AG04450 (cell line): ENCODE results near the gene MAP4K5. TPM values are rescaled to one million over a fixed set of nuclear protein-coding genes. Genes with fewer than 3 reads are reported as not detected.
A peak's percentile ranks its signal among the peaks of the same experiment; 100 is the strongest.
"Not testable (repeated sequence)": the region's sequence is repeated elsewhere in the genome, so short reads cannot be mapped to it uniquely, and the experiment has no call there.

Experiments
- CTCF ChIA-PET: fragments of 300-600, 350-600 bp; formaldehyde crosslinking; extraction: SDS; loops from one replicate; lab custom pipeline; 2022; ENCODE audit warnings: antibody characterized with exemption, inconsistent platforms; lab: Charles Lee
- POLR2A ChIA-PET: fragments of 350-600 bp; formaldehyde crosslinking; extraction: SDS; loops from one replicate; lab custom pipeline; 2021; ENCODE audit warnings: antibody characterized with exemption, inconsistent platforms; lab: Yijun Ruan, JAX
- DNase-seq: peaks from one replicate; pipeline ENCODE4 v3.0.0-alpha.2; 2011; ENCODE audit warnings: low read depth, low spot score
- H3K27ac ChIP-seq: one replicate; pipeline ENCODE4 v1.5.1; 2012; ENCODE audit warnings: low read depth, low read length, control low read depth
- H3K27me3 ChIP-seq: one replicate; pipeline ENCODE4 v1.6.0; 2012; ENCODE audit warnings: low read length; ENCODE audit not compliant: control insufficient read depth, insufficient read depth
- H3K4me3 ChIP-seq: 2 replicates; pipeline ENCODE4 v1.5.1; 2011; ENCODE audit warnings: mild to moderate bottlenecking, low read depth, low read length, control low read depth
- H3K9me3 ChIP-seq: 2 replicates; pipeline ENCODE4 v1.5.1; 2012; ENCODE audit warnings: low read length; ENCODE audit not compliant: control insufficient read depth, insufficient read depth
- polyA plus RNA-seq: library from polyadenylated mRNA; depleted of rRNA; stranded (reverse); fragments of >200 nt; gene quantifications from 2 replicates; pipeline ENCODE4 v1.2.3, GENCODE V29; 2011
- TF ChIP-seq, protein P1 (sequence below): IDR thresholded peaks from 2 replicates; pipeline ENCODE4 v1.5.1; 2011; ENCODE audit warnings: low read depth, low read length, control low read depth, inconsistent platforms

Gene MAP4K5
- polyA plus RNA-seq, 1 experiment = 35.4 TPM

DNA sequence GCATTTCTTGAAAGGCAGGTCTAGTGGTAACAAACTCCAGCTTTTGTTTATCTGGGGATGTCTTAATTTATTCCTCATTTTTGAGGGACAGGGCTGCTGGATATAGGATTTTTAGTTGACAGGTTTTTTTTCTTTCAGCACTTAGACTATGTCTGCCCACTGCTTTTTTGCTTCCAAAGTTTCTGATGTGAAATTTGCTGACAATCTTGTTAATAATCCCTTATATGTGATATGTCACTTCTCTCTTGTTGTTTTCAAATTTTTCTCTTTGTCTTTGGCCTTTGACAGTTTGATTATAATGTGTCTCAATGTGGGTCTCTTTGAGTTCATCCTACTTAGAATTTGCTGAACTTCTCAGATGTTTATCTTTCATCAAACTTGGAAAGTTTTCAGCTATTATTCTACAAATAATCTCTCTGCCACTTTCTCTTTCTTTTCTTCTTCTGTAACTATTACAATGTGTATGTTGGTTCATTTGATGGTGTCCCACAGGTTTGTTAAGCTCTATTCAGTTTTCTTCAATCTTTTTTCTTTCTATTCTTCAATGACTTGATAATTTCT, 37.4 kb upstream of the MAP4K5 start:
- POLR2A ChIA-PET = interaction anchor here (0.6 kb wide), 1 partner anchor 17 kb away, joined by 4 read pairs; no protein-coding TSS in a partner anchor
- Histone ChIP-seq H3K4me3 (no peak overlapping the region), H3K9me3 (peaks cover 6% of the 10 kb centered on the region; the same call in 1 of the 2 replicates), H3K27ac (no peak overlapping the region), H3K27me3 (no peaks in the 10 kb centered on the region)
- CTCF ChIA-PET = interaction anchor here (0.5 to 1.1 kb wide), 4 partner anchors 174 to 625 kb away, joined by 3 read pairs; no protein-coding TSS in a partner anchor
- DNase-seq = no peak
- TF ChIP-seq, protein P1, sequence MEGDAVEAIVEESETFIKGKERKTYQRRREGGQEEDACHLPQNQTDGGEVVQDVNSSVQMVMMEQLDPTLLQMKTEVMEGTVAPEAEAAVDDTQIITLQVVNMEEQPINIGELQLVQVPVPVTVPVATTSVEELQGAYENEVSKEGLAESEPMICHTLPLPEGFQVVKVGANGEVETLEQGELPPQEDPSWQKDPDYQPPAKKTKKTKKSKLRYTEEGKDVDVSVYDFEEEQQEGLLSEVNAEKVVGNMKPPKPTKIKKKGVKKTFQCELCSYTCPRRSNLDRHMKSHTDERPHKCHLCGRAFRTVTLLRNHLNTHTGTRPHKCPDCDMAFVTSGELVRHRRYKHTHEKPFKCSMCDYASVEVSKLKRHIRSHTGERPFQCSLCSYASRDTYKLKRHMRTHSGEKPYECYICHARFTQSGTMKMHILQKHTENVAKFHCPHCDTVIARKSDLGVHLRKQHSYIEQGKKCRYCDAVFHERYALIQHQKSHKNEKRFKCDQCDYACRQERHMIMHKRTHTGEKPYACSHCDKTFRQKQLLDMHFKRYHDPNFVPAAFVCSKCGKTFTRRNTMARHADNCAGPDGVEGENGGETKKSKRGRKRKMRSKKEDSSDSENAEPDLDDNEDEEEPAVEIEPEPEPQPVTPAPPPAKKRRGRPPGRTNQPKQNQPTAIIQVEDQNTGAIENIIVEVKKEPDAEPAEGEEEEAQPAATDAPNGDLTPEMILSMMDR = no peak

DNA sequence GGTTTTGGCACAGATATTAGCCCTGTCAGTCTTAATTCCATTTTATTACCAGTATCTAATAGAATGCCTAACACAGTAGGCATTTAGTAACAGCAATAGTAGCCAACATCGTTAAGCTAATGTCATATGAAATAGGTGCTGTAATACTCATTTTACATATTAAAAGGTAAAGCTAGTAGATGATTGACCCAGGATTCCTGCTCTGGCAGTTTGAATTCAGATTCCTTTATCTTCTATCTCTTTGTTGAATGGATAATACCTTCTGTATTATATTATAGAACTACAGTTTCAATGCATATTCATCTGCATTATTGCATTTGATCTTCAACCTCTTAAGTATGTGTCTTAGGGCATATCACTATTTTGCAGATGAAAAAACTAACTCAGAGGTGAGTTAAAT, 30.5 kb upstream of the MAP4K5 start:
- DNase-seq = no peak
- Histone ChIP-seq H3K27ac (no peak overlapping the region), H3K4me3 (no peak overlapping the region), H3K27me3 (no peaks in the 10 kb centered on the region), H3K9me3 (no peaks in the 10 kb centered on the region)
- ChIA-PET CTCF (no interaction called here), POLR2A (interaction anchor here (0.6 kb wide), 1 partner anchor 32 kb away, joined by 3 read pairs; no protein-coding TSS in a partner anchor)
- TF ChIP-seq, protein P1 = no peak

DNA sequence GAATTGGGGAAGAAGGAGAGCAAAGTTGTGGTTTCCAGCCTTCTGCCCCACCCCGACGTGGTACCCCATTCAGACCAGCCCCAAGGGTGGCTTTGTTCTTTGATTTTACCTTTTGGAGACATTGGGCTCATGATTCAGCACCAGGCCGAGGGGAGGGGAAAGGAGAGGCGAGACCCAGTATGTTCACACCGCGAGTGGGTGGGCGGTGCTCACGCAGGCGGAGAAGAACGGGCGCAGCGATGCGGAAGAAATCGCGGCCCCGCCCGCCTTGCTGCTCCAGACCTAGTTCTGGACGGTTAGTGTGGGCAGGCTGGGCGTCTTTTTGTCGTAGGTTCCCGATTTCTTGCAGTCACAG, 28.5 kb upstream of the MAP4K5 start:
- TF ChIP-seq, protein P1 = no peak
- ChIA-PET CTCF (interaction anchor here (2.7 to 2.9 kb wide), 2 partner anchors 217 to 299 kb away, joined by 6 to 11 read pairs; no protein-coding TSS in a partner anchor), POLR2A (interaction anchor here (1.2 kb wide), 1 partner anchor 107 kb away, joined by 3 read pairs; the partner anchor contains the start of gene SAV1)
- H3K27me3 ChIP-seq = no peaks in the 10 kb centered on the region
- peak overlapping the region; percentile 78 for H3K4me3 ChIP-seq
- H3K27ac ChIP-seq = peak overlapping the region; percentile 65
- H3K9me3 ChIP-seq = no peaks in the 10 kb centered on the region
- DNase-seq = peak; percentile 36

DNA sequence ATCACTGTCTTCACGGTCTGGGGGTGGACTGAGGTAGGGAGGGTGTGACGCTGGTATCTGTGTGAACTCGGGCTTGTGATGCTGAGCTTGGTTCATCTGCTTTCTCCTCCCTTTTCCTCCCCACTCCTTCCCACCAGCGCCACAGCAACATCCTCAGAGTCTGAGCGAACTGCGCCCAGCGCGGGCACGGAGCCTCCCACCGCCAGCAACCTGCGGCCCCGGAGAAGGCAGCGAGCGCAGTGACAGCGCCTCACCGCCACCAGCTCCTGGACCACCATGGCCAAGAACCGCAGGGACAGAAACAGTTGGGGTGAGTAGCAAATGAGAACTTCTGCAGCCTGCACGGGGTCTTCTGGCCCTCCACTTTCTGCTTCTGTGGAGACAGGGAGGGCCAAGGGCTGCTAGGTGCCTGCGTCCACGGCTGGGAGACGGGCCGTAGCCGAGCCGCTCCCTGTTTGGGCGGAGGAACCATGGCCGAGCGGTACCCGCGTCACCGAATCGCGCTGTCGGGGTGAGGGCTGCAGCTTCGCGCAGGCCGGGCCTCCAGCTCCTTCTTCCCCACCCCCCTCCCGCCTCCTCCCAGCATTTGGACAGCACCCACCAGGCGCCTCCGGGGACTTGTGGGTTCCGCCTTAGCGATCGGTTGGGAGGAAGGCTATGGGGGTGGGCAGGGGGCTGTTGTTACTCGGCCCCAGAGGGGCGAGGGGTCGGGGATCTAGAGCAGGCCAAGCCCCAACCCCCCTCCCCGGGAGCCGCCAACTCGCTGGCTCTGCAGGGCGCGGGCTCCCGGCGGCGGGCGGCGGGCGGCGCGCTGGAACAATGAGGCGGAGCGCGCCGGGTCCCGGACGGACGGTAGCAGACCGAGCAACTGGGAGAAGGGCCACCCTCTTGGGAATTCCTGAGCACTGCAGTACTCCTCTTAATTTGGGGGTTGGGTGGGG, 27.9 kb upstream of the MAP4K5 start, which contains the start of gene ATL1:
Gene ATL1, plus strand, starts transcription at position 156 of the 941 bp plus-strand sequence. Its CDS starts 121 bp downstream, at position 277.
- no peaks in the 10 kb centered on the region for H3K27me3 ChIP-seq
- TF ChIP-seq, protein P1 = no peak
- no peaks in the 10 kb centered on the region for H3K9me3 ChIP-seq
- ChIA-PET CTCF (interaction anchor here (0.6 to 2.9 kb wide), 6 partner anchors 16 to 300 kb away, joined by 3 to 11 read pairs (median 3); no protein-coding TSS in a partner anchor), POLR2A (interaction anchor here (0.6 kb wide), 1 partner anchor 248 kb away, joined by 3 read pairs; no protein-coding TSS in a partner anchor)
- H3K27ac ChIP-seq = peak within 1 kb of the TSS; percentile 71
- peak; percentile 45 for DNase-seq
- peak within 1 kb of the TSS; percentile 78 for H3K4me3 ChIP-seq

DNA sequence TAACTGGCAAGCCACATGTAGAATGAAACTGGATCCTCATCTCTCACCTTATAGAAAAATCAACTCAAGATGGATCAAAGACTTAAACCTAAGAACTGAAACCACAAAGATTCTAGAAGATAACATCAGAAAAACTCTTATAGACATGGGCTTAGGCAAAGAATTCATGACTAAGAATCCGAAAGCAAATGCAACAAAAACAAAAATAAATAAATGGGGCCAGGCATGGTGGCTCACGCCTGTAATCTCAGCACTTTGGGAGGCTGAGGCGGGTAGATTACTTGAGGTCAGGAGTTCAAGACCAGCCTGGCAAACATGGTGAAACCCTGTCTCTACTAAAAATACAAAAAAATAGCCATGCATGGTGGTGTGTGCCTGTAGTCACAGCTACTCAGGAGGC, 20.4 kb upstream of the MAP4K5 start:
- POLR2A ChIA-PET, H3K27ac ChIP-seq, DNase-seq, H3K4me3 ChIP-seq, H3K9me3 ChIP-seq, H3K27me3 ChIP-seq: not testable (repeated sequence)
- CTCF ChIA-PET = interaction anchor here (1.9 kb wide), 1 partner anchor 10 kb away, joined by 5 read pairs; no protein-coding TSS in a partner anchor
